GM12878 (cell line): ENCODE results near the gene MRPS22.

ENCODE experiments used
- FOXM1 ChIP-seq: IDR thresholded peaks from 2 replicates; pipeline ENCODE4 v1.6.1; 2012; ENCODE audit warnings: low read depth, mild to moderate bottlenecking, inconsistent platforms, low read length, moderate library complexity
- HDAC2 ChIP-seq: fragments of 200-600 bp; sonication (generic); IDR thresholded peaks from 2 replicates; pipeline ENCODE4 v1.6.1; 2017
- SP1 ChIP-seq: IDR thresholded peaks from one replicate; pipeline ENCODE4 v1.6.1; 2011; ENCODE audit warnings: low read depth, low read length
- TF ChIP-seq, protein P1 (sequence below), 3 experiments: IDR thresholded peaks in 2 of 3; conservative IDR thresholded peaks in 1 of 3; 2 replicates each; pipeline ENCODE4 v1.5.1; 2011; ENCODE audit warnings: low read depth in 3 of 3, low read length in 3 of 3, mild to moderate bottlenecking in 3 of 3, control low read depth in 2 of 3, moderate library complexity in 2 of 3, inconsistent platforms in 1 of 3, mixed read lengths in 1 of 3; ENCODE audit not compliant: control insufficient read depth in 2 of 3, insufficient read depth in 1 of 3; ENCODE audit errors: extremely low read depth in 1 of 3
- TF ChIP-seq, protein P2 (sequence below): IDR thresholded peaks from 2 replicates; pipeline ENCODE4 v1.6.1; 2011; ENCODE audit warnings: low read depth, low read length, improper control_type of control experiment, borderline replicate concordance
- TF ChIP-seq, protein P3 (sequence below): IDR thresholded peaks from 2 replicates; pipeline ENCODE4 v1.6.1; 2012; ENCODE audit warnings: mild to moderate bottlenecking, low read depth, low read length

DNA sequence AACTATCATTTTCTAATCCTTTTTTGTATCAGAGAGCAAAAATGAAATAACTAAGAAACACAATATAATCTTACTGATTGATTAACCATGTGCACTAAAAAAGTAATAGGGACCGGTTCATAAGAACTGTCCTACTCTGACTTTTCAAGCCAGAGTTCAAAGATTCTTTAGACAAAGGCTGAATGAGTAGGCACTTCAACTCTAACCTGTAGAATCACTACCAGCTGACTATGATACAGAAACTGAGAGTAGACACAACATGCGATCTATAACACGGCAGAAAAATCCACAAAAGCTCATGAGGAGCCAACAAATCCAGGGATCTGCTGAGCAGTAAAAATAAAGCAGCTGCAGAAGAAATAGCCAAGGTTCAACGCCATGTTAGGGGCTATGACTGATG is 36.8 kb downstream of the MRPS22 start:
- TF ChIP-seq, protein P1, sequence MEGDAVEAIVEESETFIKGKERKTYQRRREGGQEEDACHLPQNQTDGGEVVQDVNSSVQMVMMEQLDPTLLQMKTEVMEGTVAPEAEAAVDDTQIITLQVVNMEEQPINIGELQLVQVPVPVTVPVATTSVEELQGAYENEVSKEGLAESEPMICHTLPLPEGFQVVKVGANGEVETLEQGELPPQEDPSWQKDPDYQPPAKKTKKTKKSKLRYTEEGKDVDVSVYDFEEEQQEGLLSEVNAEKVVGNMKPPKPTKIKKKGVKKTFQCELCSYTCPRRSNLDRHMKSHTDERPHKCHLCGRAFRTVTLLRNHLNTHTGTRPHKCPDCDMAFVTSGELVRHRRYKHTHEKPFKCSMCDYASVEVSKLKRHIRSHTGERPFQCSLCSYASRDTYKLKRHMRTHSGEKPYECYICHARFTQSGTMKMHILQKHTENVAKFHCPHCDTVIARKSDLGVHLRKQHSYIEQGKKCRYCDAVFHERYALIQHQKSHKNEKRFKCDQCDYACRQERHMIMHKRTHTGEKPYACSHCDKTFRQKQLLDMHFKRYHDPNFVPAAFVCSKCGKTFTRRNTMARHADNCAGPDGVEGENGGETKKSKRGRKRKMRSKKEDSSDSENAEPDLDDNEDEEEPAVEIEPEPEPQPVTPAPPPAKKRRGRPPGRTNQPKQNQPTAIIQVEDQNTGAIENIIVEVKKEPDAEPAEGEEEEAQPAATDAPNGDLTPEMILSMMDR (IDR thresholded peaks at IDR 0.05 in 2 of 3, conservative IDR thresholded peaks at IDR 0.05 in 1 of 3; ENCODE audit: control insufficient read depth in 2 of 3, extremely low read depth in 1 of 3, insufficient read depth in 1 of 3, low read depth in 3 of 3, low read length in 3 of 3): no peak
- TF ChIP-seq, protein P2, sequence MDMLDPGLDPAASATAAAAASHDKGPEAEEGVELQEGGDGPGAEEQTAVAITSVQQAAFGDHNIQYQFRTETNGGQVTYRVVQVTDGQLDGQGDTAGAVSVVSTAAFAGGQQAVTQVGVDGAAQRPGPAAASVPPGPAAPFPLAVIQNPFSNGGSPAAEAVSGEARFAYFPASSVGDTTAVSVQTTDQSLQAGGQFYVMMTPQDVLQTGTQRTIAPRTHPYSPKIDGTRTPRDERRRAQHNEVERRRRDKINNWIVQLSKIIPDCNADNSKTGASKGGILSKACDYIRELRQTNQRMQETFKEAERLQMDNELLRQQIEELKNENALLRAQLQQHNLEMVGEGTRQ: no peak
- no peak for TF ChIP-seq SP1
- TF ChIP-seq, protein P3, sequence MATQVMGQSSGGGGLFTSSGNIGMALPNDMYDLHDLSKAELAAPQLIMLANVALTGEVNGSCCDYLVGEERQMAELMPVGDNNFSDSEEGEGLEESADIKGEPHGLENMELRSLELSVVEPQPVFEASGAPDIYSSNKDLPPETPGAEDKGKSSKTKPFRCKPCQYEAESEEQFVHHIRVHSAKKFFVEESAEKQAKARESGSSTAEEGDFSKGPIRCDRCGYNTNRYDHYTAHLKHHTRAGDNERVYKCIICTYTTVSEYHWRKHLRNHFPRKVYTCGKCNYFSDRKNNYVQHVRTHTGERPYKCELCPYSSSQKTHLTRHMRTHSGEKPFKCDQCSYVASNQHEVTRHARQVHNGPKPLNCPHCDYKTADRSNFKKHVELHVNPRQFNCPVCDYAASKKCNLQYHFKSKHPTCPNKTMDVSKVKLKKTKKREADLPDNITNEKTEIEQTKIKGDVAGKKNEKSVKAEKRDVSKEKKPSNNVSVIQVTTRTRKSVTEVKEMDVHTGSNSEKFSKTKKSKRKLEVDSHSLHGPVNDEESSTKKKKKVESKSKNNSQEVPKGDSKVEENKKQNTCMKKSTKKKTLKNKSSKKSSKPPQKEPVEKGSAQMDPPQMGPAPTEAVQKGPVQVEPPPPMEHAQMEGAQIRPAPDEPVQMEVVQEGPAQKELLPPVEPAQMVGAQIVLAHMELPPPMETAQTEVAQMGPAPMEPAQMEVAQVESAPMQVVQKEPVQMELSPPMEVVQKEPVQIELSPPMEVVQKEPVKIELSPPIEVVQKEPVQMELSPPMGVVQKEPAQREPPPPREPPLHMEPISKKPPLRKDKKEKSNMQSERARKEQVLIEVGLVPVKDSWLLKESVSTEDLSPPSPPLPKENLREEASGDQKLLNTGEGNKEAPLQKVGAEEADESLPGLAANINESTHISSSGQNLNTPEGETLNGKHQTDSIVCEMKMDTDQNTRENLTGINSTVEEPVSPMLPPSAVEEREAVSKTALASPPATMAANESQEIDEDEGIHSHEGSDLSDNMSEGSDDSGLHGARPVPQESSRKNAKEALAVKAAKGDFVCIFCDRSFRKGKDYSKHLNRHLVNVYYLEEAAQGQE: no peak
- no peak for TF ChIP-seq FOXM1
- no peak for TF ChIP-seq HDAC2
